ENCODE results near the gene ZC3H18. TPM values are rescaled to one million over a fixed set of nuclear protein-coding genes. Genes with fewer than 3 reads are reported as not detected.

ZC3H18 gene
- total and polyA plus RNA-seq, 2 donors from 2014 or later, result 11.4 to 38.2 TPM

DNA sequence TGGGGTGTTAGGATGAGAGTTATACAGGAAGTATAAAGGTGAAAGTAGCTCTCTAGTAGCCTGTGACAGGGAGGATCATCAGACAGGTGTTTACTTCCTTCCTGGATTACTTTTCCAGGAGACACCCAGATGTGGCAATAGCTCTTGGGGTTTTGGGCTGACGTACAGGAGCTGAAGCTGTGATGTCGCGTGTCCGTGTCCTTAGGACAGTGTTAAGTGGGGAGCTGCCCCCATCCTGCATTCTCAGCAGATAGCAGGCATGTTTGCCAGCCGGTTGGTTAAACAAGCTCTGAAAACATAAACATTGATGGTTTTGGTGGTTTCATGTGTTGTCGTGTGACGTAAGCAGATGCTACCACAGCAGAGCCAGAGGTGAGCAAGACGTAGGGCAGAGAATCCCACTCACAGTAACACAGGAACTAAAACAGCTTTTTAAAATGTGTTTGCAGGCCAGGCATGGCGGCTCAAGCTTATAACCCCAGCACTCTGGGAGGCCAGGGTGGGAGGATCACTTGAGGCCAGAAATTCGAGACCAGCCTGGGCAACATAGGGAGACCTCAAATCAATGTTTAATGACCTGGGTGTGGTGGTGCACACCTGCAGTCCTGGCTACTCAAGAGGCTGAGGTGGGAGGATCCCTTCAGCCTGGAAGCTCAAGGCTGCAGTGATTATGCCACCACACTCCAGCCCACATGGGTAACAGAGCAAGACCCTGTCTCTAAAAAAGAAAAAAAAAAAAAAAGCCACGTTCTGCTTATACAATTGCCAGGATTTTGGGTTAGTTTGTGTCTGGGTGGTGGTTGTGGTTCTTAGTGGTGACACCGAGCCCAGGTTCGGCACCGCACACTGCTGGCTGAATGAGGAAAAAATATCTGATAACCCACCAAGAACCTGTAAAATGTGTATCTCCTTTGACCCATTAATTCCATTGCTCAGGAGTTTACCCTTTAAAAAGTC lies 49.9 kb downstream of the ZC3H18 start:
- H3K4me3 ChIP-seq (ENCODE audit: low read length in 3 of 3), result no peak overlapping the region
- intact Hi-C loops (cut with DNase I), result no loop called here
- TF ChIP-seq, protein P1, sequence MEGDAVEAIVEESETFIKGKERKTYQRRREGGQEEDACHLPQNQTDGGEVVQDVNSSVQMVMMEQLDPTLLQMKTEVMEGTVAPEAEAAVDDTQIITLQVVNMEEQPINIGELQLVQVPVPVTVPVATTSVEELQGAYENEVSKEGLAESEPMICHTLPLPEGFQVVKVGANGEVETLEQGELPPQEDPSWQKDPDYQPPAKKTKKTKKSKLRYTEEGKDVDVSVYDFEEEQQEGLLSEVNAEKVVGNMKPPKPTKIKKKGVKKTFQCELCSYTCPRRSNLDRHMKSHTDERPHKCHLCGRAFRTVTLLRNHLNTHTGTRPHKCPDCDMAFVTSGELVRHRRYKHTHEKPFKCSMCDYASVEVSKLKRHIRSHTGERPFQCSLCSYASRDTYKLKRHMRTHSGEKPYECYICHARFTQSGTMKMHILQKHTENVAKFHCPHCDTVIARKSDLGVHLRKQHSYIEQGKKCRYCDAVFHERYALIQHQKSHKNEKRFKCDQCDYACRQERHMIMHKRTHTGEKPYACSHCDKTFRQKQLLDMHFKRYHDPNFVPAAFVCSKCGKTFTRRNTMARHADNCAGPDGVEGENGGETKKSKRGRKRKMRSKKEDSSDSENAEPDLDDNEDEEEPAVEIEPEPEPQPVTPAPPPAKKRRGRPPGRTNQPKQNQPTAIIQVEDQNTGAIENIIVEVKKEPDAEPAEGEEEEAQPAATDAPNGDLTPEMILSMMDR (IDR thresholded peaks at IDR 0.05; ENCODE audit: borderline replicate concordance, extremely low read depth, insufficient read depth), result no peak
- no peak overlapping the region for H3K9ac ChIP-seq (ENCODE audit: low read length in 3 of 3)
- H3K36me3 ChIP-seq (ENCODE audit: control insufficient read depth in 2 of 3, insufficient read depth in 3 of 3, low read length in 3 of 3), result peaks cover 0 to 35% (median 13%) of the 10 kb centered on the region in 3 donors
- no peak overlapping the region for H3K27ac ChIP-seq (ENCODE audit: low read depth in 2 of 2, low read length in 2 of 2)
- no peak for DNase-seq
- no peaks in the 10 kb centered on the region for H3K4me1 ChIP-seq (ENCODE audit: control insufficient read depth in 2 of 3, insufficient read depth in 2 of 3, low read depth in 1 of 3, low read length in 3 of 3)
- H3K9me3 ChIP-seq (ENCODE audit: control insufficient read depth in 2 of 3, insufficient read depth in 1 of 3, low read length in 3 of 3), result no peaks in the 10 kb centered on the region
- no peaks in the 10 kb centered on the region for H3K27me3 ChIP-seq (ENCODE audit: control insufficient read depth, insufficient read depth, low read length)
- FAIRE-seq, result no peak

DNA sequence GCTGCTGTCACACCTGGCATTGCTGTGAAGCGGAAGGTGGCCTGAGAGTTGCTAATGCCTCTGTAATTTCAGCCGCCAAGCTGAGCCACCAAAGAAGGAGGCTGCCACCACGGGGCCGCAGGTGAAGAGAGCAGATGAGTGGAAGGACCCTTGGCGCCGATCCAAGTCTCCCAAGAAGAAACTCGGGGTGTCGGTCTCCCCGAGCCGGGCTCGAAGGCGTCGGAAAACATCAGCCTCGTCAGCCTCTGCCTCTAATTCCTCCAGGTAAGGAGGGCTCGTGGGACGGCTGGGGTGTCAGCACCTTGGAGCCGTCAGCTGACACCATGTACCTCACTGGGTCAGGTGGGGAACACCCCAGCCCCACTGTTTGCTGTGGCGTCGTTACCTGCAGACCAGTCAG lies 51.9 kb downstream of the ZC3H18 start:
- Histone ChIP-seq H3K9me3 (ENCODE audit: control insufficient read depth in 2 of 3, insufficient read depth in 1 of 3, low read length in 3 of 3) (no peaks in the 10 kb centered on the region), H3K27ac (ENCODE audit: low read depth in 2 of 2, low read length in 2 of 2) (no peak overlapping the region), H3K27me3 (ENCODE audit: control insufficient read depth, insufficient read depth, low read length) (no peaks in the 10 kb centered on the region), H3K4me1 (ENCODE audit: control insufficient read depth in 2 of 3, insufficient read depth in 2 of 3, low read depth in 1 of 3, low read length in 3 of 3) (no peaks in the 10 kb centered on the region), H3K36me3 (ENCODE audit: control insufficient read depth in 2 of 3, insufficient read depth in 3 of 3, low read length in 3 of 3) (peaks cover 0 to 40% (median 15%) of the 10 kb centered on the region in 3 donors), H3K4me3 (ENCODE audit: low read length in 3 of 3) (no peak overlapping the region), H3K9ac (ENCODE audit: low read length in 3 of 3) (no peak overlapping the region)
- TF ChIP-seq, protein P1 (IDR thresholded peaks at IDR 0.05; ENCODE audit: borderline replicate concordance, extremely low read depth, insufficient read depth), result no peak
- intact Hi-C loops (cut with DNase I), result no loop called here
- DNase-seq (no peak), FAIRE-seq (no peak)

DNA sequence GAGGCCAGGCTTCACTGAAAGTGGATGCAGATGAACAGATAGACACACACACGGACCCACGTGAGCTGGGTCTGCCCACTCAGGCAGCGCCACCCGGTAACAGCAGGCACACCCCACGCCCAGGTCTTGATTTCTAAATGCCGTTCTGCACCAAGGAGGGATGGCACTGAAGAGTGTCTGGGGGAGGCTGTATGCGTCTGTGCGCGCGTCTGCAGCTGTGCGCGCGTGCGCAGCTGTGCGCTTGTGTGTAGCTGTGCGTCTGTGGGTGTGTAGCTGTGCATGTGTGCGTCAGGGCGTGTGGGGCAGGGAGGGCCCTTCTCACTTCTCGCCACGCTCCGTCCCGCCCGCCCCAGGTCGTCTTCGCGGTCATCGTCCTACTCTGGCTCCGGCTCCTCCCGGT lies 52.7 kb downstream of the ZC3H18 start:
- no peak overlapping the region for H3K9ac ChIP-seq (ENCODE audit: low read length in 3 of 3)
- no peak overlapping the region for H3K27ac ChIP-seq (ENCODE audit: low read depth in 2 of 2, low read length in 2 of 2)
- no peak for DNase-seq
- no peaks in the 10 kb centered on the region for H3K9me3 ChIP-seq (ENCODE audit: control insufficient read depth in 2 of 3, insufficient read depth in 1 of 3, low read length in 3 of 3)
- H3K4me3 ChIP-seq (ENCODE audit: low read length in 3 of 3), result no peak overlapping the region
- TF ChIP-seq, protein P1 (IDR thresholded peaks at IDR 0.05; ENCODE audit: borderline replicate concordance, extremely low read depth, insufficient read depth), result no peak
- intact Hi-C loops (cut with DNase I), result no loop called here
- no peaks in the 10 kb centered on the region for H3K27me3 ChIP-seq (ENCODE audit: control insufficient read depth, insufficient read depth, low read length)
- H3K36me3 ChIP-seq (ENCODE audit: control insufficient read depth in 2 of 3, insufficient read depth in 3 of 3, low read length in 3 of 3), result peaks cover 0 to 40% (median 15%) of the 10 kb centered on the region in 3 donors
- no peak for FAIRE-seq
- no peaks in the 10 kb centered on the region for H3K4me1 ChIP-seq (ENCODE audit: control insufficient read depth in 2 of 3, insufficient read depth in 2 of 3, low read depth in 1 of 3, low read length in 3 of 3)

Data from kidney (tissue), 14 donors.